Astrocyte of the hippocampus (primary cell): Measurements from ENCODE around the gene SREBF1.

Experiments used
- DNase-seq: peaks from one replicate; pipeline ENCODE4 v3.0.0; 2011; ENCODE audit warnings: low read depth, low spot score

Gene SREBF1

DNA sequence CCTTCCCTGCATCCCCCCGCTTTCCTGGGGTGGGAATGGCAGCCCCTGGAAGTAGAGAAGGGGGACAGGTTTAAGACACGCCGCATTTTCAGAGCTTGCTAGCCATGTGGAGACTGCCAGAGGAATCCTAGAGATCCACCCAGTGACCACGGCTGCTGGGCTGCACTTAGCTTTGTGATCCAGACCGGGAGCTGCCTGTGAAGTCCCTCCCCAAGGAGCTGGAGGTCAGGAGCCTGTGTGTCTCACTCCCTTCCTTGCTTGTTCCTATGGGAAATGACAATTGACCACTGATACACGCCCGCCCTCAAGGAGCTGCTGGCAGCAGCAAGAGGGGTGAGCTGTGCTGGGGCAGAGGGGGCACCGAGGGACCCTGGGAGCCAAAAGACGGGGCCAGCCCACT lies 73.7 kb downstream of the SREBF1 start:
- DNase-seq = no peak

GRCh38 chr17:17762744-17763105 lies 74.1 kb downstream of the SREBF1 start:
- DNase-seq = no peak
